Mucosa of stomach (tissue), 1 donor: ENCODE measurements around the gene LRP3.
"Not testable (repeated sequence)": the region's sequence is repeated elsewhere in the genome, so short reads cannot be mapped to it uniquely, and the experiment has no call there.

Experiments
- H3K27me3 ChIP-seq: one replicate; pipeline ENCODE4 v1.7.0; 2013; ENCODE audit warnings: mild to moderate bottlenecking, low read length; ENCODE audit not compliant: control insufficient read depth, insufficient read depth
- H3K36me3 ChIP-seq: one replicate; pipeline ENCODE4 v1.7.0; 2013; ENCODE audit warnings: low read length; ENCODE audit not compliant: control insufficient read depth, insufficient read depth
- H3K4me1 ChIP-seq: one replicate; pipeline ENCODE4 v1.7.0; 2013; ENCODE audit warnings: mild to moderate bottlenecking, low read length; ENCODE audit not compliant: control insufficient read depth, insufficient read depth
- H3K4me3 ChIP-seq: one replicate; pipeline ENCODE4 v1.7.0; 2013; ENCODE audit warnings: low read length
- H3K9ac ChIP-seq: one replicate; pipeline ENCODE4 v1.7.0; 2013; ENCODE audit warnings: mild to moderate bottlenecking, low read length, moderate library complexity
- H3K9me3 ChIP-seq: one replicate; pipeline ENCODE4 v1.7.0; 2013; ENCODE audit warnings: mild to moderate bottlenecking, low read length, moderate library complexity; ENCODE audit not compliant: control insufficient read depth
- donor health status: Pancreatic carcinoma.

Gene LRP3, protein sequence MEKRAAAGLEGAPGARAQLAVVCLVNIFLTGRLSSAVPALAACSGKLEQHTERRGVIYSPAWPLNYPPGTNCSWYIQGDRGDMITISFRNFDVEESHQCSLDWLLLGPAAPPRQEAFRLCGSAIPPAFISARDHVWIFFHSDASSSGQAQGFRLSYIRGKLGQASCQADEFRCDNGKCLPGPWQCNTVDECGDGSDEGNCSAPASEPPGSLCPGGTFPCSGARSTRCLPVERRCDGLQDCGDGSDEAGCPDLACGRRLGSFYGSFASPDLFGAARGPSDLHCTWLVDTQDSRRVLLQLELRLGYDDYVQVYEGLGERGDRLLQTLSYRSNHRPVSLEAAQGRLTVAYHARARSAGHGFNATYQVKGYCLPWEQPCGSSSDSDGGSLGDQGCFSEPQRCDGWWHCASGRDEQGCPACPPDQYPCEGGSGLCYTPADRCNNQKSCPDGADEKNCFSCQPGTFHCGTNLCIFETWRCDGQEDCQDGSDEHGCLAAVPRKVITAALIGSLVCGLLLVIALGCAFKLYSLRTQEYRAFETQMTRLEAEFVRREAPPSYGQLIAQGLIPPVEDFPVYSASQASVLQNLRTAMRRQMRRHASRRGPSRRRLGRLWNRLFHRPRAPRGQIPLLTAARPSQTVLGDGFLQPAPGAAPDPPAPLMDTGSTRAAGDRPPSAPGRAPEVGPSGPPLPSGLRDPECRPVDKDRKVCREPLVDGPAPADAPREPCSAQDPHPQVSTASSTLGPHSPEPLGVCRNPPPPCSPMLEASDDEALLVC

GRCh38 chr19:33193865-33194362 lies at the start of gene LRP3:
Gene LRP3, plus strand, starts transcription at chr19:33194330. Its CDS starts 456 bp downstream, at chr19:33194786.
- Histone ChIP-seq H3K4me1 (no peaks in the 10 kb centered on the region), H3K9ac (peak within 1 kb of the TSS; percentile 28), H3K9me3 (no peaks in the 10 kb centered on the region), H3K36me3 (no peaks in the 10 kb centered on the region), H3K27me3 (peaks cover 6% of the 10 kb centered on the region), H3K4me3 (peak within 1 kb of the TSS; percentile 41)

GRCh38 chr19:33146209-33146608 lies 47.9 kb upstream of the LRP3 start:
- no peaks in the 10 kb centered on the region for H3K9me3 ChIP-seq
- no peaks in the 10 kb centered on the region for H3K4me1 ChIP-seq
- H3K27me3 ChIP-seq, result peaks cover 6% of the 10 kb centered on the region
- H3K4me3 ChIP-seq, result no peak overlapping the region
- no peaks in the 10 kb centered on the region for H3K36me3 ChIP-seq
- no peak overlapping the region for H3K9ac ChIP-seq

GRCh38 chr19:33147538-33147937 lies 46.6 kb upstream of the LRP3 start:
- Histone ChIP-seq H3K4me3 (no peak overlapping the region), H3K36me3 (no peaks in the 10 kb centered on the region), H3K27me3 (no peaks in the 10 kb centered on the region), H3K9me3 (no peaks in the 10 kb centered on the region), H3K4me1 (no peaks in the 10 kb centered on the region), H3K9ac (no peak overlapping the region)

DNA sequence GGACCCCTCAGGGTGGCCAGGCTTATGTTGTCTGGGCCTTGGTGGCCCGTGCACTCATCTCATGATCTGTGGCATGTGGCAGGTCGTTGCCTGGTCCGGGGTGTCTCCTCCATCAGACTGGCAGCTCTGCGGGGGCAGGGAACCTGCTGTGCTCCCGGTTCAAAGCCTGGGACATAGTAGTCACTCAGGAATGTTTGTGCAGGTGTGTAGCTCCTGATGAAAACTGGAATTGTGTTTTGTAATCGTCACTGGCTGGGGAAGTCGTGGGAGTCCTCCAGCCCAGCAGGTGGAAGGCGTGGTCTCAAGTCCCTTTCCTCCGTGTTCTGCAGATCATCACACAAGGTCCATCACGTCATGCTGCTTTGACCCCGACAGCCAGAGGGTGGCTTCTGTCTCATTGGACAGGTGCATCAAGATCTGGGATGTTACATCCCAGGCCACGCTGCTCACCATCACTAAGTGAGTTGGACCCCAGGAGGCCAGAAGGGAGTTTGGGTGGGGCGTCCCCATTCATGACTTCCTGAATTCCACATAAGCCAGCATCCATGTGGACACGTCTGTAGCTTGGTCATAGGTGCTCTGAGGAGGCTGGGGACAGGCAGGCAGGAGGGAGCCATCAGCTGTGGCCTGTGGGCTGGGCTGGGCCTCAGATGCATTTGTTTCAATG lies 43.1 kb upstream of the LRP3 start:
- Histone ChIP-seq H3K27me3 (no peaks in the 10 kb centered on the region), H3K4me1 (no peaks in the 10 kb centered on the region), H3K9ac (no peak overlapping the region), H3K9me3 (no peaks in the 10 kb centered on the region), H3K36me3 (no peaks in the 10 kb centered on the region), H3K4me3 (no peak overlapping the region)

DNA sequence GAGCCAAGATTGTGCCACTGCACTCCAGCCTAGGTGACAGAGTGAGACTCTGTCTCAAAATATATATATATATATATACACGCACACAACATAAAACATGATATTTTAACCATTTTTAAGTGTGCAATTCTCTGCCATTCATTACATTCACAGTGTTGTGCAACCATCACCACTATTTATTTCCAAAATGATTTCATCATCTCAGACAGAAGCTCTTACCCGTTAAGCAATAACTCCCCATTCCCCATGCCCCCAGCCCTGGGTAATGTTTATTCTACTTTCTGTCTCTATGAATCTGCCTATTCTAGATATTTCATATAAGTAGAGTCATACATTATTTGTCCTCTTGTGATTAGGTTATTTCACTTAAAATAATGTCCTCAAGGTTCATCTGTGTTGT lies 42.0 kb upstream of the LRP3 start:
- Histone ChIP-seq H3K27me3 (no peaks in the 10 kb centered on the region), H3K4me3 (no peak overlapping the region), H3K4me1 (no peaks in the 10 kb centered on the region), H3K9me3 (no peaks in the 10 kb centered on the region), H3K36me3 (no peaks in the 10 kb centered on the region), H3K9ac (no peak overlapping the region)

GRCh38 chr19:33152625-33153024 lies 41.5 kb upstream of the LRP3 start:
- H3K27me3 ChIP-seq, H3K9me3 ChIP-seq, H3K9ac ChIP-seq, H3K4me1 ChIP-seq, H3K4me3 ChIP-seq, H3K36me3 ChIP-seq: not testable (repeated sequence)

DNA sequence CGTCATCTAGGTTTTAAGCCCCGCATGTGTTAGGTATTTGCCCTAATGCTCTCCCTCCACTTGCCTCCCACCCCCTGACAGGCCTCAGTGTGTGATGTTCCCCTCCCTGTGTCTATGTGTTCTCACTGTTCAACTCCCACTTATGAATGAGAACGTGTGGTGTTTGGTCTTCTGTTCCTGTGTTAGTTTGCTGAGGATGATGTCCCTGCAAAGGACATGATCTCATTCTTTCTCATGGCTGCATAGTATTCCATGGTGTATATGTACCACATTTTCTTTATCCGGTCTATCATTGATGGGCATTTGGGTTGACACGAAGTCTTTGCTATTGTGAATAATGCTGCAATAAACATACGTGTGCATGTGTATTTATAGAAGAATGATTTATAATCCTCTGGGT lies 39.8 kb upstream of the LRP3 start:
- not testable (repeated sequence) for H3K4me1 ChIP-seq, H3K36me3 ChIP-seq, H3K9ac ChIP-seq, H3K9me3 ChIP-seq, H3K4me3 ChIP-seq, H3K27me3 ChIP-seq

DNA sequence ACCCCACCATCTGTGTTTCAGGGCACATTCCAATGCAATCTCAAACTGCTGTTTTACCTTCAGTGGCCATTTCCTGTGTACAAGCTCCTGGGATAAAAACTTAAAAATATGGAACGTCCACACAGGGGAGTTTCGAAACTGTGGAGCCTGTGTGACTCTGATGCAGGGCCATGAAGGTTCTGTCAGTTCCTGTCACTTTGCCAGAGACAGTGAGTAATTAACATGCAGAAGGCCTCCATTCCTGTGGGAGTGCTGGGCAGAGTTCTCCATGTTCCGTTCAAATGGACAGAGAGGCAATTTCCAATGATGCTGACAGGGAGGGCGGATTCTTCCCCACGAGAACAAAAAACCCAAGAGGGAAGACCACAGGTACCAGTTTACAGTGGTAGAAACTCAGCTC lies 37.8 kb upstream of the LRP3 start:
- H3K27me3 ChIP-seq, result no peaks in the 10 kb centered on the region
- no peaks in the 10 kb centered on the region for H3K9me3 ChIP-seq
- no peak overlapping the region for H3K4me3 ChIP-seq
- no peak overlapping the region for H3K9ac ChIP-seq
- no peaks in the 10 kb centered on the region for H3K4me1 ChIP-seq
- no peaks in the 10 kb centered on the region for H3K36me3 ChIP-seq

- no peaks in the 10 kb centered on the region for H3K4me1 ChIP-seq
- no peak overlapping the region for H3K9ac ChIP-seq
- no peaks in the 10 kb centered on the region for H3K9me3 ChIP-seq
- H3K36me3 ChIP-seq, result no peaks in the 10 kb centered on the region
- no peak overlapping the region for H3K4me3 ChIP-seq
- no peaks in the 10 kb centered on the region for H3K27me3 ChIP-seq
Measured at GRCh38 chr19:33157906-33158305, 36.2 kb upstream of the LRP3 start.

- H3K4me3 ChIP-seq, result no peak overlapping the region
- H3K4me1 ChIP-seq, result no peaks in the 10 kb centered on the region
- no peaks in the 10 kb centered on the region for H3K9me3 ChIP-seq
- H3K27me3 ChIP-seq, result no peaks in the 10 kb centered on the region
- no peaks in the 10 kb centered on the region for H3K36me3 ChIP-seq
- no peak overlapping the region for H3K9ac ChIP-seq
Measured at GRCh38 chr19:33158365-33158764, 35.8 kb upstream of the LRP3 start.

DNA sequence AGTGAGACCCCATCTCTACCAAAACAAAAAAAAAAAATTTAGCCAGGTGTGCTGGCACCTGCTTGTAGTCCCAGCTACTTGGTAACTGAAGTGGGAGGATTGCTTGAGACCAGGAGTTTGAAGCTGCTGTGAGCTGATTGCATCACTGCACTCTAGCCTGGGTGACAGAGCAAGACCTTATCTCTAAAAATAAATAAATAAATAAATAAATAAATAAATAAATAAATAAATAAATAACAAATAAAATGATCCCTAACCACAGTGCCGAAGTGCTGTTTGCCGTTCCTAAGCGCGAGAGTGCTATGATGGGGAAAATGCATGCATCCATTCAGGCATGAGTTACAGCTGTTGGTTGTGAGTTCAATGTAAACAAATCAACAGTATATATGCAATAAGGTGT lies 35.0 kb upstream of the LRP3 start:
- Histone ChIP-seq H3K4me3 (no peak overlapping the region), H3K4me1 (no peaks in the 10 kb centered on the region), H3K9ac (no peak overlapping the region), H3K27me3 (no peaks in the 10 kb centered on the region), H3K36me3 (no peaks in the 10 kb centered on the region), H3K9me3 (no peaks in the 10 kb centered on the region)

DNA sequence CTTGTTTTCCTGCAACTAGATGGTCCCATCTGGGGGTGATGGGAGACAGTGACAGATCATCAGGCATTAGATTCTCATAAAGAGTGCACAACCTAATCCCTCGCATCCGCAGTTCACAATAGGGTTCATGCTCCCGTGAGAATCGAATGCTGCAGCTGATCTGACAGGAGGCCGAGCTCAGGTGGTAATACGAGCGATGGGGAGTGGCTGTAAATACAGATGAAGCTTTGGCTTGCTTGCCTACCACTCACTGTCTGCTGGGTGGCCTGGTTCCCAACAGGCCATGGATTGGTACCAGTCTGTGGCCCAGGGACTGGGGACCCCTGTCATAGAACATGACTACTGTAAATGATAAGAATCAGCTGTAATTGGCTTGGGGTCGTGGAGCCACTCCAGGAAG lies 34.2 kb upstream of the LRP3 start:
- H3K9ac ChIP-seq, result no peak overlapping the region
- H3K27me3 ChIP-seq, result no peaks in the 10 kb centered on the region
- no peaks in the 10 kb centered on the region for H3K4me1 ChIP-seq
- H3K36me3 ChIP-seq, result no peaks in the 10 kb centered on the region
- H3K9me3 ChIP-seq, result no peaks in the 10 kb centered on the region
- no peak overlapping the region for H3K4me3 ChIP-seq
